Small intestine (tissue), 7 donors: ENCODE measurements around the gene ABCA10. TPM values are rescaled to one million over a fixed set of nuclear protein-coding genes. Genes with fewer than 3 reads are reported as not detected.

Experiments used
- DNase-seq, 2 donors: peaks; one replicate each; pipeline versions ENCODE4 v3.0.0 to v3.0.0-alpha.2; 2013
- FAIRE-seq: peaks from 2 replicates; lab custom pipeline; 2012; peaks lifted over from hg19 to GRCh38; lab: Jason Lieb, UNC
- H3K27ac ChIP-seq, 3 donors: one replicate each; pipeline ENCODE4 v1.5.1; 2013; ENCODE audit warnings: low read length in 2 of 3, mild to moderate bottlenecking in 2 of 3, control low read depth in 1 of 3, inconsistent platforms in 1 of 3, low read depth in 1 of 3, moderate library complexity in 1 of 3
- H3K27me3 ChIP-seq, 3 donors: one replicate each; pipeline ENCODE4 v1.6.1; 2013; ENCODE audit warnings: low read length in 3 of 3, inconsistent platforms in 1 of 3; ENCODE audit not compliant: control insufficient read depth in 3 of 3, insufficient read depth in 3 of 3
- H3K36me3 ChIP-seq, 3 donors: one replicate each; pipeline ENCODE4 v1.6.1; 2013; ENCODE audit warnings: low read length in 3 of 3, inconsistent platforms in 1 of 3, low read depth in 1 of 3, mild to moderate bottlenecking in 1 of 3, moderate library complexity in 1 of 3; ENCODE audit not compliant: control insufficient read depth in 3 of 3, insufficient read depth in 2 of 3
- H3K4me1 ChIP-seq, 3 donors: one replicate each; pipeline ENCODE4 v1.6.1; 2013; ENCODE audit warnings: low read length in 2 of 3, inconsistent platforms in 1 of 3, low read depth in 1 of 3, mild to moderate bottlenecking in 1 of 3, moderate library complexity in 1 of 3; ENCODE audit not compliant: control insufficient read depth in 3 of 3, insufficient read depth in 2 of 3
- H3K4me3 ChIP-seq, 3 donors: one replicate each; pipeline ENCODE4 v1.5.1; 2013; ENCODE audit warnings: low read length in 3 of 3, control low read depth in 1 of 3, inconsistent platforms in 1 of 3, low read depth in 1 of 3, mild to moderate bottlenecking in 1 of 3, moderate library complexity in 1 of 3
- H3K9me3 ChIP-seq, 2 donors: one replicate each; pipeline ENCODE4 v1.6.1; 2013; ENCODE audit warnings: low read depth in 1 of 2, low read length in 1 of 2; ENCODE audit not compliant: control insufficient read depth in 2 of 2, insufficient read depth in 1 of 2
- WGBS, 3 donors: extraction: QIAGEN DNeasy Blood & Tissue Kit; methylation state at CpG; one replicate each; pipeline ENCODE4 v1.1.7; 2013; 5-methylcytosine and 5-hydroxymethylcytosine counted together
- polyA plus RNA-seq, 4 donors: library from polyadenylated mRNA; stranded (reverse) in 3 of 4; unstranded in 1 of 4; fragments of 200-250 nt in 3 of 4; fragments of 120-200 nt in 1 of 4; gene quantifications; one replicate each; pipeline versions ENCODE4 v1.2.1 to v1.2.3, GENCODE V29; 2013
- donor health status: healthy with polysubstance abuse.
- donor health status: control.
- donor health status: control.
- donor health status: Bipolar disorder and iron deficiency.
- donor health status: healthy.

Gene ABCA10
- polyA plus RNA-seq, 4 donors = 2.4 to 21.0 (median 7.2) TPM

- FAIRE-seq = no peak
- DNase-seq = no peak
- no peaks in the 10 kb centered on the region for H3K9me3 ChIP-seq
- H3K4me1 ChIP-seq = no peaks in the 10 kb centered on the region
- no peak overlapping the region for H3K27ac ChIP-seq
- no peak overlapping the region for H3K4me3 ChIP-seq
- 78 to 90% (median 89%) methylated on average over 1 of the region's 1 CpG for WGBS, 3 donors
- H3K27me3 ChIP-seq = no peaks in the 10 kb centered on the region
- peaks cover 4 to 9% (median 4%) of the 10 kb centered on the region in 3 donors for H3K36me3 ChIP-seq
These were observed 25.6 kb upstream of the ABCA10 start for GRCh38 chr17:69254187-69254586.

DNA sequence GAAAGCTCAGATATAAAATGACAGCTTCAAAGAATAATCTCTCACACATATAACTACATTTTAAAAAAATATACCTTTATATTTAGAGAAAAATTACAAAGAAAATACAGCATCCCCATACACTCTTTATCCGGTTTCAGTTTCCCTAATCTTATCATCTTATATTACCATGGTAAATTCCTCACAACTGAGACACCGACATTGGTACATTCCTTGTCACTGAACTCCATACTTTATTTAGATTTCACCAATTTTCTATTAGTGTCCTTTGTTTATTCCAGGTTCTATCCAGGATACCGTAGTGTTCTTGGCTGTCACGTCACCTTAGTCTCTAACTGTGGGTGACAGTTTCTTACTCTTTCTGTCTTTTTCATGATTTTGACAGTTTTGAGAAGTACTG lies 22.0 kb upstream of the ABCA10 start:
- FAIRE-seq = no peak
- H3K4me3 ChIP-seq = no peak overlapping the region
- H3K27ac ChIP-seq = no peak overlapping the region
- no peaks in the 10 kb centered on the region for H3K4me1 ChIP-seq
- no peaks in the 10 kb centered on the region for H3K9me3 ChIP-seq
- H3K27me3 ChIP-seq = no peaks in the 10 kb centered on the region
- DNase-seq = no peak
- H3K36me3 ChIP-seq = peaks cover 2 to 13% (median 7%) of the 10 kb centered on the region in 3 donors
- WGBS, 3 donors = 55 to 74% (median 66%) methylated on average over 4 of the region's 4 CpGs

- 65 to 69% (median 66%) methylated on average over 4 of the region's 4 CpGs for WGBS, 3 donors
- peaks cover 2 to 12% (median 10%) of the 10 kb centered on the region in 3 donors for H3K36me3 ChIP-seq
- FAIRE-seq (peak; percentile 94), DNase-seq (peak; percentile 55 to 56)
- no peak overlapping the region for H3K27ac ChIP-seq
- no peak overlapping the region for H3K4me3 ChIP-seq
- no peaks in the 10 kb centered on the region for H3K4me1 ChIP-seq
- H3K27me3 ChIP-seq = no peaks in the 10 kb centered on the region
- H3K9me3 ChIP-seq = no peaks in the 10 kb centered on the region
These were observed 18.2 kb upstream of the ABCA10 start for GRCh38 chr17:69246726-69247375.

- Histone ChIP-seq H3K36me3 (peaks cover 0 to 11% (median 10%) of the 10 kb centered on the region in 3 donors), H3K27ac (no peak overlapping the region), H3K27me3 (no peaks in the 10 kb centered on the region), H3K4me3 (no peak overlapping the region), H3K9me3 (no peaks in the 10 kb centered on the region), H3K4me1 (no peaks in the 10 kb centered on the region)
- no peak for FAIRE-seq
- no peak for DNase-seq
- 45 to 76% (median 53%) methylated on average over 1 of the region's 1 CpG for WGBS, 3 donors
These were observed 17.6 kb upstream of the ABCA10 start for GRCh38 chr17:69246202-69246601.

DNA sequence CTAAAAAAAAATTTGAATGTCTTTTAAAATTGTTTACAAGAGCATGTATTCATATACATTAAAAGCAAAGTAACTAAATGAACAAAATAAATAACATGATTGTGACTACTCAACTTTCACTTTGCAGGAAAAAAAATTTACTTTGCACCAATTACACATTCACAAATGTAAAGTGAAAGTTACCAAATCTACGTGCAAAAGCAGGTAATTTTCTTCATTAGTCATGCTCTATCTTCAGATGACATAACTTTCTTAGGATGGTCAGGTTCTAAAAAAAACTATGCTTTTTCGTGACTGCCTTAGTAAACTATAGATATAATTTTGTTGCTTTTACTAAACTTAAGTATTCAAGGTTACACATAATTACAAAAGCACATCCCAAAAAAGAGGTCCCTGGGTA lies 17.0 kb upstream of the ABCA10 start:
- H3K36me3 ChIP-seq = peaks cover 0 to 11% (median 7%) of the 10 kb centered on the region in 3 donors
- FAIRE-seq = no peak
- H3K4me1 ChIP-seq = no peaks in the 10 kb centered on the region
- H3K9me3 ChIP-seq = no peaks in the 10 kb centered on the region
- H3K4me3 ChIP-seq = no peak overlapping the region
- H3K27ac ChIP-seq = no peak overlapping the region
- H3K27me3 ChIP-seq = no peaks in the 10 kb centered on the region
- 44 to 57% (median 48%) methylated on average over 2 of the region's 2 CpGs for WGBS, 3 donors
- no peak for DNase-seq

GRCh38 chr17:69239611-69240600 lies 11.3 kb upstream of the ABCA10 start:
- no peak for FAIRE-seq
- peaks cover 0 to 7% (median 2%) of the 10 kb centered on the region in 3 donors for H3K36me3 ChIP-seq
- no peaks in the 10 kb centered on the region for H3K4me1 ChIP-seq
- no peak overlapping the region for H3K4me3 ChIP-seq
- H3K9me3 ChIP-seq = no peaks in the 10 kb centered on the region
- 90 to 94% (median 93%) methylated on average over 8 of the region's 8 CpGs for WGBS, 3 donors
- H3K27me3 ChIP-seq = no peaks in the 10 kb centered on the region
- no peak overlapping the region for H3K27ac ChIP-seq
- DNase-seq = no peak

GRCh38 chr17:69236946-69237345 lies 8.3 kb upstream of the ABCA10 start:
- 86 to 88% (median 88%) methylated on average over 3 of the region's 3 CpGs for WGBS, 3 donors
- Histone ChIP-seq H3K36me3 (peaks cover 0 to 4% (median 2%) of the 10 kb centered on the region in 3 donors), H3K27me3 (no peaks in the 10 kb centered on the region), H3K27ac (no peak overlapping the region), H3K9me3 (peaks cover 4 to 12% of the 10 kb centered on the region in 2 donors), H3K4me3 (no peak overlapping the region), H3K4me1 (no peaks in the 10 kb centered on the region)
- FAIRE-seq (no peak), DNase-seq (no peak)

GRCh38 chr17:69236464-69236863 lies 7.8 kb upstream of the ABCA10 start:
- no peak overlapping the region for H3K27ac ChIP-seq
- no peak for FAIRE-seq
- no peaks in the 10 kb centered on the region for H3K4me1 ChIP-seq
- peaks cover 0 to 4% (median 2%) of the 10 kb centered on the region in 3 donors for H3K36me3 ChIP-seq
- H3K27me3 ChIP-seq = no peaks in the 10 kb centered on the region
- DNase-seq = no peak
- no peak overlapping the region for H3K4me3 ChIP-seq
- H3K9me3 ChIP-seq = peaks cover 4 to 12% of the 10 kb centered on the region in 2 donors
- 53 to 64% (median 60%) methylated on average over 2 of the region's 2 CpGs for WGBS, 3 donors
